ENCODE results near the gene CCR7.
A peak's percentile ranks its signal among the peaks of the same experiment; 100 is the strongest.

The CCR7 gene

DNA sequence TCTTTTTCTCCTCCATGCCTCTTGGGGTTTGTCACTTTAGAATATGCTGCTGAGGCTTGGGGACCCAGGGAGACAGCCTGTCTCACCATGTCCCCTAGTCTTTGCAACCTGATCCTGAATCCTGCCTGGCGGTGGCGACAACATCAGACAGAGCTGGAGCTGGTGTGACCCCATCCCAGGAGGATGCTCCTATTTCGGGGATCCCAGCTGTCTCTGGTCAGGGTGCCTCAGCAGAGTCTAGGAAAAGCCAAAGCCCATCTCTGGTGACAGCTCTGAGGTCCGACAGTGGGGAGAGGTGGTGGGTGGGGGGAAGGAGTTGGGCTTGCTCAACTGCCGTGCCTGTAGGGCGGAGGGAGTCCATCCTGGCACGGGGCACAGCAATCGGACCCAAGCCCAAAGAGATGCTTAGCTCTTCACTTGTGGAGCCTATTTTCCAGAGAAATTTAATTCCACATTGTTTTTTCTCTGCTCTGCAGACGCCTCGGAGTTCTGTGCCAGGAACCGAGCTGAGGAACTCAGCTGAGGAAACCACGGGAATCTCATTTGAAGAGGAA lies 53.5 kb downstream of the CCR7 start:
- DNase-seq = no peak

DNA sequence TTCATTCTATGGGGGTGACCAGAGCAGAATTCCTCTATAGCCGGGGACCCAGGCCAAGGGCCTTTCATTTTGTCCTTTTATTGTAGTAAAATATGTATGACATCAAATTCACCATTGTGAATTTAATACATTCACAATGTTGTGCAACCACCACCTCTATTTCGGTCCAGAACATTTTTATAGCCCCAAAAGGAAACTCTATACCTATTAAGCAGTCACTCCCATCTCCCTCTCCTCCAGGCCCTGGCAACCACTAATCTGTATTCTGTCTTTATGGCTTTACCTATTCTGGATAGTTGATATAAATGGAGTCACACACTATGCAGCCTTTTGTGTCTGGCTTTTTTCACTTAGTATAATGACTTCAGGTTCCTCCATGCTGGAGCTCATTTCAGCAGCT lies 54.1 kb downstream of the CCR7 start:
- no peak for DNase-seq

DNA sequence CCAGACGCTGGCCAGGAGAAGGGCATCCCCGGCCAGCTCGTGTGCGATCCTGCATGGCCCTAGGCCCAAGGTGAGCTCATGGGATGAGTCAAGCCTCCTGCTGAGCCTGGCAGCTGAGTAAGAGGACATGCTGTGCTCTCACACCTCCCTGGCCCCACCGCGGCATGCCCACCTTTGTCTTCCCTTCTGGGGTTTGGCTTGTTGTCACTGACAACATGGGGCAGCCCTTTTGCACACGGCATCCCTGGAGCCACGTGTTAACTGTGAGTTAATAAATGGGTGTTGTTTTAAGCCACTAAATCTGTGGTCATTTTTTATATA lies 55.0 kb downstream of the CCR7 start:
- DNase-seq = no peak

DNA sequence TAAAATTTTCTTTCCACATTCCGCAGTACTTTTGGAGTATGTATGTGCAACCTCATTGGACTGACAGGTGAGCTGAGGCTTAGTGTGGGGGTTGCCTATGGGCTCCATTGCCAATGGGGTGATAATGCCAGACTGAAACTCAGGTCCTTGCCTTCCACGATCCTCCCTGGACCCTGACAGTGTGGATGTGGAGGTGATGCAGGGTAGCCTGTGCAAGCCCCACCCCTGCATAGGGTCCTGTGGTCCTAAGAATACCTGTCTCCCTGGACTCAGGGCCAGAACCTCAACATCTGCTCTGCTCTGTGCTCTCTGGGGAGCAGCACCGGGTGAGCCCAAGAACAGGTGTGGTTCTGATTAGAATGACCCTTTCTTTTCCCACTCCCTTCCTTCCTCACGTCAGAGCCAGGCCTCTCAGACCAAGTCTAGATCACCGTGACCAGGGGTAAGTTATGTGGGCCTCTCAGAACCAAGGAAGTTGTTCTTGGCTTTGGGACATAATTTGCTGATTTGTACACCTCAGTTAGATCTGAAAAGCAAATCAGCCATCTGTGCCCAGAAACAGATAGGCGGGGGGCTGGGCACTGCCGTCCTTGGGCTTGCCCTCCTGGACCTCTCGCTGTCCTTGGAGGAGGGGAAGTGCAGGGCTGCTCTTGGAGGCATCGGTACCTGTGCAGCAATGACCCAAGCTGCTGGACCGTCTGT lies 55.5 kb downstream of the CCR7 start:
- DNase-seq = no peak

DNA sequence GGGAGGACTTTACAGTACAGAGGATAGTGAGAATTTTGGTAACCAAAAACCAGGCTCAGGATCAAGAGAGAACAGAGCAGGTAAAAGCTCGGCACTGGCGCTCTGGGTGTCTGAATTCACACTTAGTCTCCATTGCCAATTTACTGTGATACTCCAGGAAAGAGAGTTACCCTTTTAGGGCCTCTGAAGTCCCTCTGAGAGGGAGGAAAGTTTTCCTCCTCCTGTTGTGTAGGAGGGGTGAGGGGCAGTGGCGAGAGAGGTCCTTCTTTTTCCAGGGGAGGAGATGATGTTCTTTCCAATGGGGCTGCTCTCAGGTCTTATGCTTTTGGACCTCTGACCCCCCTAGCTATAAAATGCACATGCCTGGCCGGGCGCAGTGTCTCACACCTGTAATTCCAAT lies 58.5 kb downstream of the CCR7 start:
- peak; percentile 4 for DNase-seq
